Upper lobe of left lung (tissue), 6 donors: ENCODE measurements around the gene ATP6V1F. TPM values are rescaled to one million over a fixed set of nuclear protein-coding genes. Genes with fewer than 3 reads are reported as not detected.

Experiments
- ATAC-seq, 2 donors: fragments of 200-7000 bp; cut with Tn5 transposase; one replicate each; pipeline ENCODE4 v1.9.1; 2022; ENCODE audit warnings: mild to moderate bottlenecking in 2 of 2, moderate library complexity in 2 of 2; ENCODE audit not compliant: low FRiP score in 2 of 2
- DNase-seq, 2 donors: peaks; one replicate each; pipeline ENCODE4 v3.0.0-alpha.2; 2019 to 2020
- H3K27ac ChIP-seq, 4 donors: fragments of 200-600 bp; sonication (generic); one replicate each; pipeline ENCODE4 v1.5.1; 2016 to 2019
- H3K27me3 ChIP-seq, 4 donors: fragments of 200-600 bp; sonication (generic); one replicate each; pipeline ENCODE4 v1.5.1; 2017 to 2019
- H3K36me3 ChIP-seq, 4 donors: fragments of 200-600 bp; sonication (generic); one replicate each; pipeline ENCODE4 v1.5.1; 2016 to 2019
- H3K4me1 ChIP-seq, 4 donors: fragments of 200-600 bp; sonication (generic); one replicate each; pipeline ENCODE4 v1.5.1; 2018 to 2019
- H3K4me3 ChIP-seq, 4 donors: fragments of 200-600 bp; sonication (generic); one replicate each; pipeline ENCODE4 v1.5.1; 2017 to 2019; ENCODE audit warnings: mild to moderate bottlenecking in 2 of 4, moderate library complexity in 1 of 4
- H3K9me3 ChIP-seq, 4 donors: fragments of 200-600 bp; sonication (generic); one replicate each; pipeline ENCODE4 v1.5.1; 2018 to 2019
- CTCF ChIP-seq, 6 experiments: fragments of 450-650 bp in 4 of 6; fragments of 200-600 bp in 2 of 6; sonication (generic) in 2 of 6; IDR thresholded peaks; one replicate each; pipeline ENCODE4 v1.5.1; 2016 to 2019; ENCODE audit warnings: antibody characterized with exemption in 6 of 6
- EP300 ChIP-seq, 4 donors: sonication (generic); formaldehyde crosslinking; IDR thresholded peaks; one replicate each; pipeline ENCODE4 v1.5.1; 2017; ENCODE audit warnings: antibody characterized with exemption in 4 of 4, control low read depth in 2 of 4
- POLR2A ChIP-seq, 4 donors: fragments of 450-650 bp; IDR thresholded peaks; one replicate each; pipeline ENCODE4 v1.5.1; 2016 to 2017; ENCODE audit warnings: antibody characterized with exemption in 4 of 4, mild to moderate bottlenecking in 2 of 4
- POLR2AphosphoS5 ChIP-seq, 2 donors: sonication (generic); formaldehyde crosslinking; IDR thresholded peaks; one replicate each; pipeline ENCODE4 v1.5.1; 2017; ENCODE audit warnings: antibody characterized with exemption in 2 of 2
- WGBS, 2 donors: methylation state at CpG; one replicate each; pipeline ENCODE4 v1.1.5; 2017 to 2018; 5-methylcytosine and 5-hydroxymethylcytosine counted together
- total RNA-seq, 6 donors: library from RNA; depleted of rRNA in 4 of 6; stranded (reverse); fragments of >200 nt in 4 of 6; gene quantifications; one replicate each; pipeline versions ENCODE4 v1.1.0 to v1.2.1, GENCODE V29; 2016 to 2021
- donor health status: DM: no; HTN: no; CAD: no; lungs with moderate emphysema.
- donor health status: DM: no; HTN: yes; CAD: no; lungs with severe emphysema.

Gene ATP6V1F
- total RNA-seq, 6 donors from 2014 or later = 99.8 to 224 (median 156) TPM

GRCh38 chr7:128899392-128899791, 36.7 kb downstream of the ATP6V1F start:
- Histone ChIP-seq H3K27ac (no peak overlapping the region), H3K27me3 (no peaks in the 10 kb centered on the region), H3K4me1 (no peaks in the 10 kb centered on the region), H3K4me3 (no peak overlapping the region), H3K36me3 (no peaks in the 10 kb centered on the region), H3K9me3 (peaks cover 0 to 10% (median 0%) of the 10 kb centered on the region in 4 donors)
- DNase-seq (no peak), ATAC-seq (no peak)
- TF ChIP-seq CTCF (IDR thresholded peaks at IDR 0.05) (no peak), POLR2AphosphoS5 (IDR thresholded peaks at IDR 0.05) (no peak), POLR2A (IDR thresholded peaks at IDR 0.05) (no peak), EP300 (IDR thresholded peaks at IDR 0.05) (no peak)

- DNase-seq = no peak
Observed at GRCh38 chr7:128900237-128900636, 37.6 kb downstream of the ATP6V1F start.

GRCh38 chr7:128902761-128903585, 40.3 kb downstream of the ATP6V1F start:
- no peak for DNase-seq
- ATAC-seq = peak; percentile 9 to 55
- Histone ChIP-seq H3K27ac (no peak overlapping the region), H3K4me3 (no peak overlapping the region), H3K9me3 (peaks cover 0 to 10% (median 0%) of the 10 kb centered on the region in 4 donors), H3K4me1 (no peaks in the 10 kb centered on the region), H3K27me3 (peaks cover 0 to 3% (median 0%) of the 10 kb centered on the region in 4 donors), H3K36me3 (no peaks in the 10 kb centered on the region)
- WGBS, 2 donors = 66 to 72% methylated on average over 9 to 12 of the region's 12 CpGs
- no peak for TF ChIP-seq POLR2A (IDR thresholded peaks at IDR 0.05)

More at GRCh38 chr7:128900237-128900636, 37.6 kb downstream of the ATP6V1F start:
- WGBS, 2 donors = 61 to 67% methylated on average over 1 of the region's 1 CpG
- TF ChIP-seq POLR2AphosphoS5 (IDR thresholded peaks at IDR 0.05) (no peak), POLR2A (IDR thresholded peaks at IDR 0.05) (no peak), EP300 (IDR thresholded peaks at IDR 0.05) (no peak), CTCF (IDR thresholded peaks at IDR 0.05) (no peak)
- Histone ChIP-seq H3K27ac (no peak overlapping the region), H3K4me1 (no peaks in the 10 kb centered on the region), H3K9me3 (peaks cover 0 to 10% (median 0%) of the 10 kb centered on the region in 4 donors), H3K27me3 (no peaks in the 10 kb centered on the region), H3K4me3 (no peak overlapping the region), H3K36me3 (no peaks in the 10 kb centered on the region)
- ATAC-seq = no peak

GRCh38 chr7:128903621-128904361, 41.1 kb downstream of the ATP6V1F start:
- Histone ChIP-seq H3K27me3 (peaks cover 0 to 9% (median 0%) of the 10 kb centered on the region in 4 donors), H3K4me3 (no peak overlapping the region), H3K27ac (no peak overlapping the region), H3K9me3 (peaks cover 0 to 10% (median 0%) of the 10 kb centered on the region in 4 donors), H3K36me3 (no peaks in the 10 kb centered on the region), H3K4me1 (no peaks in the 10 kb centered on the region)
- DNase-seq (peak in 1 of 2 donors; percentile 58), ATAC-seq (peak; percentile 8 to 15)
- WGBS, 2 donors = 73 to 81% methylated on average over 10 to 14 of the region's 14 CpGs
- TF ChIP-seq POLR2AphosphoS5 (IDR thresholded peaks at IDR 0.05) = no peak
- no peak for TF ChIP-seq POLR2A (IDR thresholded peaks at IDR 0.05)
- TF ChIP-seq CTCF (IDR thresholded peaks at IDR 0.05) = no peak
- no peak for TF ChIP-seq EP300 (IDR thresholded peaks at IDR 0.05)
